Prostate gland (tissue), 2 donors: ENCODE data around the gene SPCS1. TPM values are rescaled to one million over a fixed set of nuclear protein-coding genes. Genes with fewer than 3 reads are reported as not detected.
"Not testable (repeated sequence)": the region's sequence is repeated elsewhere in the genome, so short reads cannot be mapped to it uniquely, and the experiment has no call there.

Source experiments
- DNase-seq: peaks from one replicate; pipeline ENCODE4 v3.0.0-alpha.2; 2019; ENCODE audit warnings: low spot score
- H3K27ac ChIP-seq, 2 donors: fragments of 200-600 bp; sonication (generic); 2 replicates each; pipeline ENCODE4 v1.5.1; 2017 to 2019
- H3K27me3 ChIP-seq: fragments of 200-600 bp; sonication (generic); replicated peaks from 2 replicates; pipeline ENCODE4 v1.5.1; 2019; ENCODE audit not compliant: insufficient read depth
- H3K36me3 ChIP-seq, 2 donors: fragments of 200-600 bp; sonication (generic); 1 replicate in 1 of 2; 2 replicates in 1 of 2; pipeline versions ENCODE4 v1.5.1 to v1.8.1; 2017 to 2019
- H3K4me1 ChIP-seq: fragments of 200-600 bp; sonication (generic); replicated peaks from 2 replicates; pipeline ENCODE4 v1.5.1; 2019
- H3K4me3 ChIP-seq, 2 donors: fragments of 200-600 bp; sonication (generic); 2 replicates each; pipeline ENCODE4 v1.5.1; 2017 to 2019
- H3K9me3 ChIP-seq: fragments of 200-600 bp; sonication (generic); 2 replicates; pipeline ENCODE4 v1.5.1; 2017
- CTCF ChIP-seq, 4 experiments: fragments of 200-600 bp in 2 of 4; fragments of 450-650 bp in 2 of 4; sonication (generic) in 2 of 4; IDR thresholded peaks; 1 replicate in 3 of 4; 2 replicates in 1 of 4; pipeline ENCODE4 v1.5.1; 2016 to 2019; ENCODE audit warnings: antibody characterized with exemption in 4 of 4, mild to moderate bottlenecking in 2 of 4, moderate library complexity in 2 of 4
- POLR2A ChIP-seq: fragments of 450-650 bp; IDR thresholded peaks from one replicate; pipeline ENCODE4 v1.6.1; 2016; ENCODE audit warnings: antibody characterized with exemption, mild to moderate bottlenecking
- POLR2AphosphoS5 ChIP-seq: sonication (generic); formaldehyde crosslinking; IDR thresholded peaks from one replicate; pipeline ENCODE4 v1.6.1; 2017; ENCODE audit warnings: antibody characterized with exemption
- WGBS: methylation state at CpG from one replicate; pipeline ENCODE4 v1.1.5; 2018; 5-methylcytosine and 5-hydroxymethylcytosine counted together
- intact Hi-C: fragments of 100-400 bp; cut with DNase I; formaldehyde crosslinking; loops from one replicate; pipeline ENCODE4 v1.14.2; 2022
- total RNA-seq, 2 donors: library from RNA; depleted of rRNA; stranded (reverse); fragments of >200 nt; gene quantifications; one replicate each; pipeline ENCODE4 v1.1.0, GENCODE V29; 2016

SPCS1 gene
- total RNA-seq, 2 donors from 2014 or later = 144 to 296 TPM

DNA sequence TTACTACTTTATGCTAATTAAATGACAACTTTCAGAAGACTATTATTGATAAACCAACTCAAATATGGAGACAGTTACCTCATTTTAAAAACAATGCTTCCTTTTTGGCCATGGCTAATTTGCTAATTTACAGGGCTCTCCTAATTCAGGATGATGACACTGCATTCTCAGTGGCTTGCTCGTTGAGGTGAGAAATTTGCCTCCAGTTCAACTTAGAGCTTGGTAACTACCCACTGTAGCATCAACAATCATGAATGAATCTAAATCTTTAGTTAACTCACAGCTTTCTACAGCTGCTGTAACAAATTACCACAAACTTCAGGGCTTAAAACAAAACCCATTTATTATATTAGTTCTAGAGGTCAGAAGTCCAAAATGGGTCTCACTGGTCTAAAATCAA is 34.2 kb upstream of the SPCS1 start:
- H3K4me3 ChIP-seq = no peak overlapping the region
- no peaks in the 10 kb centered on the region for H3K27me3 ChIP-seq
- TF ChIP-seq POLR2AphosphoS5 = no peak
- no peak for TF ChIP-seq POLR2A
- TF ChIP-seq CTCF (IDR thresholded peaks at IDR 0.05) = no peak
- WGBS = 61% methylated on average over 1 of the region's 1 CpG
- H3K36me3 ChIP-seq = peaks cover 0 to 2% of the 10 kb centered on the region in 2 donors
- intact Hi-C loops = no loop called here
- H3K4me1 ChIP-seq = no peaks in the 10 kb centered on the region
- no peaks in the 10 kb centered on the region for H3K9me3 ChIP-seq
- H3K27ac ChIP-seq = no peak overlapping the region
- no peak for DNase-seq

- DNase-seq, H3K27ac ChIP-seq, intact Hi-C loops, H3K36me3 ChIP-seq, H3K4me3 ChIP-seq, H3K27me3 ChIP-seq, H3K4me1 ChIP-seq, H3K9me3 ChIP-seq: not testable (repeated sequence)
- WGBS = 86% methylated on average over 3 of the region's 3 CpGs
Observed at GRCh38 chr3:52676201-52676600, 29.7 kb upstream of the SPCS1 start.

GRCh38 chr3:52678265-52679198 is 27.4 kb upstream of the SPCS1 start:
- Histone ChIP-seq H3K27me3 (no peaks in the 10 kb centered on the region), H3K27ac (no peak overlapping the region), H3K9me3 (no peaks in the 10 kb centered on the region), H3K4me1 (no peaks in the 10 kb centered on the region), H3K4me3 (no peak overlapping the region), H3K36me3 (peaks cover 2 to 6% of the 10 kb centered on the region in 2 donors)
- 95% methylated on average over 6 of the region's 6 CpGs for WGBS
- no peak for DNase-seq
- TF ChIP-seq POLR2A (no peak), POLR2AphosphoS5 (no peak), CTCF (IDR thresholded peaks at IDR 0.05) (no peak)
- intact Hi-C loops = no loop called here

GRCh38 chr3:52679199-52679538 is 26.7 kb upstream of the SPCS1 start:
- TF ChIP-seq POLR2A (no peak), CTCF (IDR thresholded peaks at IDR 0.05) (no peak), POLR2AphosphoS5 (no peak)
- peaks cover 2 to 6% of the 10 kb centered on the region in 2 donors for H3K36me3 ChIP-seq
- no peak for DNase-seq
- 76% methylated on average over 3 of the region's 3 CpGs for WGBS
- H3K4me3 ChIP-seq = no peak overlapping the region
- no peak overlapping the region for H3K27ac ChIP-seq
- intact Hi-C loops = no loop called here
- H3K27me3 ChIP-seq = no peaks in the 10 kb centered on the region
- H3K9me3 ChIP-seq = no peaks in the 10 kb centered on the region
- no peaks in the 10 kb centered on the region for H3K4me1 ChIP-seq

DNA sequence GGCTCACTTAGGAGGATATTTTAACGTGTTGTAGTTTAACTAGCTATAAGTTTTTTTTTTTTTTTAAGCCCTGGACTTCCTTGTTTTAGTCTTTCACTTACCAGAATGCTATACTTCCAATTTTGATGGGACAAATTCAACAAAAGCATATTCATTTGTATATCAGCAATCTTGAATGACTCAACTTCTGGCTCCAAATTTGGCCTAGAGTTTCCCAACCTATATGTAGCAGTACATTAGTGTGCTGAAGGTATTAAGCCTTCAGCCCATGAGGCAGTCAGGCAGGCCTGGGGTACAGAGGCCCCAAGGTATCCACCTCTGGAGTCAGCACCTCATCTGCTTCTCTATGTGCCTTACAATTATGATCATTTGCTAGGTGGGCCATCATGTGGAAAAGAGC is 26.1 kb upstream of the SPCS1 start:
- H3K27ac ChIP-seq = no peak overlapping the region
- WGBS = 55% methylated on average over 1 of the region's 1 CpG
- no peaks in the 10 kb centered on the region for H3K9me3 ChIP-seq
- no peak for DNase-seq
- H3K4me1 ChIP-seq = no peaks in the 10 kb centered on the region
- peaks cover 2 to 6% of the 10 kb centered on the region in 2 donors for H3K36me3 ChIP-seq
- TF ChIP-seq POLR2A (no peak), POLR2AphosphoS5 (no peak)
- no peaks in the 10 kb centered on the region for H3K27me3 ChIP-seq
- intact Hi-C loops = loop anchor here (10.0 kb wide), 2 partner anchors 145 to 205 kb away; partner anchors contain the start of genes NT5DC2 and UQCC5
- no peak overlapping the region for H3K4me3 ChIP-seq

- intact Hi-C loops = loop anchor here (10.0 kb wide), 2 partner anchors 147 to 207 kb away; partner anchors contain the start of genes NT5DC2 and UQCC5
Observed at GRCh38 chr3:52681596-52681995, 24.3 kb upstream of the SPCS1 start.

More at GRCh38 chr3:52681596-52681995, 24.3 kb upstream of the SPCS1 start:
- no peak for DNase-seq
- Histone ChIP-seq H3K27ac (no peak overlapping the region), H3K4me3 (no peak overlapping the region), H3K9me3 (no peaks in the 10 kb centered on the region), H3K4me1 (no peaks in the 10 kb centered on the region), H3K36me3 (peaks cover 0 to 6% of the 10 kb centered on the region in 2 donors), H3K27me3 (no peaks in the 10 kb centered on the region)
- TF ChIP-seq POLR2AphosphoS5 = no peak
- WGBS = 89% methylated on average over 3 of the region's 3 CpGs
